Measurements from ENCODE around the gene ZNFX1.
"Not testable (repeated sequence)": the region's sequence is repeated elsewhere in the genome, so short reads cannot be mapped to it uniquely, and the experiment has no call there.

Gene ZNFX1

GRCh38 chr20:49248301-49248700 lies 29.6 kb downstream of the ZNFX1 start:
- DNase-seq (ENCODE audit: low spot score) = no peak

DNA sequence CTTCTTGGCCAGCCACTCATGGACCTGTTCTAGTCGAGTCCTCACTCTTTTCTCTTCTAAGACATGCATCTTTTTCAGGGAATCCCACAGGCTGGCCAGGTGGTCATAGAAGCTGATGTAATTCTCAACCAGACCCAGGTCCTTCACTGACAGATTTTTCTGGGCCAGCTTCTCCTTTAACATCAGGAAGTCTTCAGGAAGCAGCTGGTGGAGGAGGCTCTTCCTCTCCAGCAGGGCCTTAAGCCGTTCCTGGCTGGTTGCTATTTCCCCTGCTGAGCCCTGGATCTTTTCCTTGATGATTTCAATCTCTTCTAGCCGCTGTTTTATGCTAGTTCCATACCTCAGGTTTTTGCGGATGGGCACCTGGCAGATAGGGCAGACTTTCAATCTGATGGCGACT lies 30.1 kb downstream of the ZNFX1 start:
- no peak for DNase-seq (ENCODE audit: low spot score)

GRCh38 chr20:49247169-49247723 lies 30.6 kb downstream of the ZNFX1 start:
- no peak for DNase-seq (ENCODE audit: low spot score)

GRCh38 chr20:49245921-49246740 lies 31.7 kb downstream of the ZNFX1 start:
- DNase-seq (ENCODE audit: low spot score) = peak; percentile 75

DNA sequence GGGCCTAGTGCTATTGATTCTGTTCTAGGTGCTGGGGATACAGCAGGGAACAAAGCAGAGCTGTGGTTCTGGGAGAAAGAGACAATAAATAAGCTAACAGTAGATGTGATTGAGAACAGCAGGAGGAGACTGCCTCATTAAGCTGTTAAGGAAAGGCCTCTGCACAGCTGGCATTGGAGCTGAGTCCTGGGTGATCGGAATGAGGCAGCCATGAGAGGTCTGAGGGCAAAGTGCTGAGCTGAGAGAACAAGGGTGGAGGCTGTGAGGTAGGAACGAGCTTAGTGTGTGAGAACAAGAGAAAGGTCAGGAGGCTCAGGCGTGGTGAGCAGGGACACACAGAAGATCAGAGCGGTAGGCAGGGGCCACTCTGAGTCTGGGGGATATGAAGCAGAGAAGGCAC lies 40.3 kb downstream of the ZNFX1 start:
- DNase-seq (ENCODE audit: low spot score) = no peak

DNA sequence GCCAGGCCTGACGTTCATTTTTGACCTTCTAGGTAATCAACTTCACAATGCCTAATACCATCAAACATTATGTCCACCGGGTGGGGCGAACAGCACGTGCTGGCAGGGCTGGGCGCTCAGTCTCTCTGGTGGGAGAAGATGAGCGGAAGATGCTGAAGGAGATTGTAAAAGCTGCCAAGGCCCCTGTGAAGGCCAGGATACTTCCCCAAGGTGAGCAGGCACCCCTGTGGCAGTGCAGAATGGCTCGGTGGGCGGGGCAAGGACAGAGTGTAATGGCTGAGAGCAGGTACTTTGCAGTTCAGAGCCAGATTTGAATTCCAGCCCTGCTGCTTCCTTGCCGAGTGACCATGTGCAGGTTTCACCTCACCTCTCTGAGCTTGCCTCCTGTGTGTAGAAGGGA lies 41.6 kb downstream of the ZNFX1 start:
- DNase-seq (ENCODE audit: low spot score) = no peak

DNA sequence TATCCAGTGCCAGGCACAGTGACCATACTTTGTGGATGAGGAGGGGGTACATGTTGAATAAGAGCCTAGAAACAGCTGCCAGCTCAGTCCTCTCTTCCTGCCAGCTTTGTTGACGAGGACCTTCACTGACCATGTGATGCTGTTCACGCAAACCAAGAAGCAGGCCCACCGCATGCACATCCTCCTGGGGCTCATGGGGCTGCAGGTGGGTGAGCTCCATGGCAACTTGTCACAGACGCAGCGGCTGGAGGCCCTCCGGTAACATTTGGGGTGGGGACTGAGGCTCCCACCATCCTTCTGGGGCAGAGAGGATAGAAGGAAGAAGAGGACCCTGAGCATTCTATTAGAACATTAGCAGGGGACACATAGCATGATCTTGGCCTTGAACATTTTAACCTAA lies 43.0 kb downstream of the ZNFX1 start:
- no peak for DNase-seq (ENCODE audit: low spot score)

GRCh38 chr20:49233226-49233625 lies 44.6 kb downstream of the ZNFX1 start:
- no peak for DNase-seq (ENCODE audit: low spot score)

DNA sequence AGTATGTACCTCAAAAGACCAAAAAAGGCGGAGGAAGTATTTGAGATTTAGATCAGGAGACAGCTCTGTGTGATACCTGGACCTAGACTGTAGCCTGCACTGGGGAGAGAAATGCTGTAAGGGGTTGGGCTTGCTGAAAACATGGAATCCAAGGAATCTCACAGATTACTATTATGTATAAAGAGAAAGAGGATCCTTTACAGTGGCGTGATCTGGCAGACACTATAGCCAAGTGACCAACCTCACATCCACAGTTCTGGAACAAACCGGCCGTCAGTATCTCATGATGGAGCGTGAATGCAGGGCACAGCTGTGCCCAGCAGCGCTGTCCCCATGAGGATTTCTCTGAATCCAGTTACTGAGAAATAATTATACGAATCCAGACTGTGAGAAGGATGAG lies 46.4 kb downstream of the ZNFX1 start:
- no peak for DNase-seq (ENCODE audit: low spot score)

GRCh38 chr20:49230561-49231133 lies 47.2 kb downstream of the ZNFX1 start:
- DNase-seq (ENCODE audit: low spot score) = no peak

GRCh38 chr20:49230021-49230420 lies 47.8 kb downstream of the ZNFX1 start:
- DNase-seq (ENCODE audit: low spot score) = no peak

- DNase-seq (ENCODE audit: low spot score) = no peak
These were observed 48.5 kb downstream of the ZNFX1 start for GRCh38 chr20:49229381-49229780.

- DNase-seq (ENCODE audit: low spot score) = no peak
These were observed 49.2 kb downstream of the ZNFX1 start for GRCh38 chr20:49228676-49229075.

- DNase-seq (ENCODE audit: low spot score) = no peak
These were observed 52.0 kb downstream of the ZNFX1 start for GRCh38 chr20:49225896-49226295.

GRCh38 chr20:49219924-49220831 lies 57.7 kb downstream of the ZNFX1 start:
- no peak for DNase-seq (ENCODE audit: low spot score)

DNA sequence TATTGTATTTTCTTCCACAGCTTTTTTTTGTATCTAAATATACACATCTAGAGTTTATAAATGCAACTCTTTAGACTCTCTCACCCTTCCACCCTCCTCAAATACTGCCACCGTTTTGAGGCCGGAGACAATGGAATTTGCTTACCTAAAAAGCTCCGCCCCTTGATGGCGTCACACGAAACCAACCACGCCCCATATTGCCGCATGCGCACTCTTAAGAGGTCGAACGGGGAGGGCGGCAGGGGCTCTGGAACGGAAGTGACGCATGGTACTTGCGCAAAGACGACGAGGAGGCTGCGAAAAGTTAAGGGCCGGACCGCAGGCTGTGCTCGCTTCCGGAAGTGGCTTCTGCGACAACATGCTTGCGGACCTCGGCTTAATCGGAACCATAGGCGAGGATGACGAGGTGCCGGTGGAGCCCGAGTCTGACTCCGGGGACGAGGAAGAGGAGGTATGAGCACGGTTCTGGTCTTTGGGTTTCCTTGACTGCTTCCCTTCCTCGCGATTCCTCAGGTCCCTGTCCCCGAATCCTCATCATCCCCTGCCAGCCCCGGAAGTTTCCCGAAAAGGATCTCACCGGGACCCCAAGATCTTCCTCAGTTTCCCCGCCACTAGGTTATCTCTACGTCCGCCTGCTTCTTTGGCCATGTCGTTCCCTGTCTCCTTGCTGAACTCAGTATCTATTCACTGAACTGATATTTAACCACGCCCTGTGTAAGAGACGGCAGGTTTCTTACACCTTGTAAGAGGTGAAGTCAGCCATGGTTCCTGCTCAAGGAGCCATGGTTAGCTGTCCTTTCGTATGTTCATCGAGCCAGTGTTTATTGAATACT lies 58.5 kb downstream of the ZNFX1 start, which contains the start of gene DDX27:
DDX27 (plus strand) TSS at position 326 of the 833 bp plus-strand sequence; CDS start at position 359, 33 bp downstream.
- peak; percentile 93 for DNase-seq (ENCODE audit: low spot score)

DNA sequence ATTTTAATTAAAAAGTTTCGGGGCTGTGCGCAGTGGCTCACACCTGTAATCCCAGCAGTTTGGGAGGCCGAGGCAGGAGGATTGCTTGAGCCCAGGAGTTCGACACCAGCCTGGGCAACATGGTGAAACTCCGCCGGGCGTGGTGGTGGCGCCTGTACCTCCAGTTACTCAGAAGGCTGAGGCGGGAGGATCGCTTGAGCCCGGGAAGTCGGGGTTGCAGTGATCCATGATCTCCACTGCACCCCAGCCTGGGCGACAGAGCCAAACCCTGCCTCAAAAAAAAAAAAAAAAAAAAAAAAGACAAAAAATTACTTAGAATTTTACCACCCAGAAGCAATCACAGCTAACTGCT lies 59.1 kb downstream of the ZNFX1 start:
- not testable (repeated sequence) for DNase-seq (ENCODE audit: low spot score)

- peak; percentile 79 for DNase-seq (ENCODE audit: low spot score)
These were observed 60.8 kb downstream of the ZNFX1 start for GRCh38 chr20:49216991-49217578.

DNA sequence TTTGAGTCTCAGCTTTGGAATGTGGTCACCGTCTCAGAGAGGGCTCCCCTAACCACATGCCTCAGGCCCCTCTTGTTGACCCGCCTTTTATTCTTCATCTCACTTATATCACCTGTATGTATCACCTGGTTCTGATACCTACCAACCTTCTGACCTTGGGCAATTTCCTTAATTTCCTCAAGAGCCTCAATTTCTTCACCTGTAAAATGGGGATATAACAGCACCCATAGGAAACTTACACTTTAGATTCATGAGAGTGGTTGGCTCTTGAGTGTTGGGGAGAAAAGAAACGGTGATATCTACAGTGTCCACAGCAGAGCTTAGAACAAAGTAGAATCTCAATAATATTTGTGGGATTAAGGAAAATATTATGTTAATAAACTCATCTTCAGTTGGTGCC lies 62.6 kb downstream of the ZNFX1 start:
- DNase-seq (ENCODE audit: low spot score) = no peak

- no peak for DNase-seq (ENCODE audit: low spot score)
These were observed 63.3 kb downstream of the ZNFX1 start for GRCh38 chr20:49214571-49214970.

GRCh38 chr20:49210757-49211110 lies 67.1 kb downstream of the ZNFX1 start:
- DNase-seq (ENCODE audit: low spot score) = no peak
